Stimulated activated CD4-positive, alpha-beta T cell treated with anti-CD3 and anti-CD28 coated beads, Interleukin-2, amount 100 ng/mL, for 48 hours (primary cell): ENCODE measurements around the gene EPS15.

Source experiments
- DNase-seq, 2 donors: peaks; one replicate each; pipeline ENCODE4 v3.0.0-alpha.2; 2020

The EPS15 gene

GRCh38 chr1:51369171-51369570 lies 149.9 kb downstream of the EPS15 start:
- DNase-seq = no peak

GRCh38 chr1:51365774-51366173 lies 153.3 kb downstream of the EPS15 start:
- DNase-seq = no peak

GRCh38 chr1:51359879-51360278 lies 159.2 kb downstream of the EPS15 start:
- DNase-seq = no peak

GRCh38 chr1:51355382-51355781 lies 163.7 kb downstream of the EPS15 start:
- DNase-seq = no peak

GRCh38 chr1:51354416-51354815 lies 164.7 kb downstream of the EPS15 start:
- DNase-seq = no peak

GRCh38 chr1:51351907-51352306 lies 167.2 kb downstream of the EPS15 start:
- no peak for DNase-seq

GRCh38 chr1:51349862-51350261 lies 169.2 kb downstream of the EPS15 start:
- no peak for DNase-seq

GRCh38 chr1:51348147-51348527 lies 170.9 kb downstream of the EPS15 start:
- no peak for DNase-seq

- no peak for DNase-seq
Observed at GRCh38 chr1:51347398-51348146, 171.5 kb downstream of the EPS15 start.

GRCh38 chr1:51346086-51346942 lies 172.8 kb downstream of the EPS15 start:
- no peak for DNase-seq

GRCh38 chr1:51345300-51345687 lies 173.8 kb downstream of the EPS15 start:
- DNase-seq = no peak

- DNase-seq = no peak
Observed at GRCh38 chr1:51344602-51345299, 174.3 kb downstream of the EPS15 start.

GRCh38 chr1:51344276-51344601 lies 174.8 kb downstream of the EPS15 start:
- no peak for DNase-seq

GRCh38 chr1:51343624-51344023 lies 175.4 kb downstream of the EPS15 start:
- no peak for DNase-seq

- DNase-seq = no peak
Observed at GRCh38 chr1:51342591-51343206, 176.4 kb downstream of the EPS15 start.

- no peak for DNase-seq
Observed at GRCh38 chr1:51341876-51342496, 177.1 kb downstream of the EPS15 start.

- DNase-seq = no peak
Observed at GRCh38 chr1:51340380-51340779, 178.7 kb downstream of the EPS15 start.

- no peak for DNase-seq
Observed at GRCh38 chr1:51336711-51337110, 182.4 kb downstream of the EPS15 start.

GRCh38 chr1:51336004-51336403 lies 183.1 kb downstream of the EPS15 start:
- DNase-seq = no peak

GRCh38 chr1:51331206-51332100 lies 187.6 kb downstream of the EPS15 start:
- DNase-seq = no peak

- no peak for DNase-seq
Observed at GRCh38 chr1:51330331-51331201, 188.5 kb downstream of the EPS15 start, which contains the start of gene TTC39A. TSS of gene TTC39A (minus strand) at chr1:51330562. CDS start at chr1:51330477, 85 bp downstream.
